MM.1S (cell line): ENCODE results near the gene EFNA5.

Experiments
- DNase-seq: peaks from one replicate; pipeline ENCODE4 v3.0.0-alpha.2; 2015
- H2AFZ ChIP-seq: fragments of 300-600 bp; sonication (generic); 2 replicates; pipeline ENCODE4 v1.6.0; 2016; ENCODE audit warnings: antibody characterized with exemption, low read length
- H3F3A ChIP-seq: fragments of 300-600 bp; sonication (generic); 2 replicates; pipeline ENCODE4 v1.6.1; 2016; ENCODE audit warnings: mild to moderate bottlenecking, antibody characterized with exemption, low read length, moderate library complexity, mixed read lengths; ENCODE audit not compliant: insufficient read depth
- H3K27ac ChIP-seq: fragments of 300-600 bp; sonication (generic); 2 replicates; pipeline ENCODE4 v1.5.1; 2016; ENCODE audit warnings: mild to moderate bottlenecking, low read length
- H3K27me3 ChIP-seq: fragments of 300-600 bp; sonication (generic); replicated peaks from 2 replicates; pipeline ENCODE4 v1.6.0; 2016; ENCODE audit warnings: low read length; ENCODE audit not compliant: insufficient read depth
- H3K36me3 ChIP-seq: fragments of 300-600 bp; sonication (generic); replicated peaks from 2 replicates; pipeline ENCODE4 v1.6.1; 2016; ENCODE audit warnings: mild to moderate bottlenecking, low read length, mixed read lengths; ENCODE audit not compliant: insufficient read depth
- H3K4me1 ChIP-seq: fragments of 300-600 bp; sonication (generic); 2 replicates; pipeline ENCODE4 v1.6.1; 2016; ENCODE audit warnings: low read length, mixed read lengths
- H3K4me2 ChIP-seq: fragments of 300-600 bp; sonication (generic); 2 replicates; pipeline ENCODE4 v1.6.0; 2016; ENCODE audit warnings: low read depth, low read length
- H3K4me3 ChIP-seq: fragments of 300-600 bp; sonication (generic); 2 replicates; pipeline ENCODE4 v1.5.1; 2016; ENCODE audit warnings: low read length, mixed read lengths
- H3K79me2 ChIP-seq: fragments of 300-600 bp; sonication (generic); 2 replicates; pipeline ENCODE4 v1.6.1; 2016; ENCODE audit warnings: mixed run types, low read length, mixed read lengths
- H3K9ac ChIP-seq: fragments of 300-600 bp; sonication (generic); 2 replicates; pipeline ENCODE4 v1.6.1; 2016; ENCODE audit warnings: low read length, mixed read lengths
- H3K9me2 ChIP-seq: fragments of 300-600 bp; sonication (generic); replicated peaks from 2 replicates; pipeline ENCODE4 v1.6.1; 2016; ENCODE audit warnings: mild to moderate bottlenecking, low read length, mixed read lengths; ENCODE audit not compliant: insufficient read depth
- H3K9me3 ChIP-seq: fragments of 300-600 bp; sonication (generic); replicated peaks from 2 replicates; pipeline ENCODE4 v1.6.1; 2016; ENCODE audit warnings: mild to moderate bottlenecking, low read length, mixed read lengths; ENCODE audit not compliant: insufficient read depth
- H4K20me1 ChIP-seq: fragments of 300-600 bp; sonication (generic); 2 replicates; pipeline ENCODE4 v1.6.1; 2016; ENCODE audit warnings: mild to moderate bottlenecking, low read length, moderate library complexity, mixed read lengths; ENCODE audit not compliant: insufficient read depth
- CTCF ChIP-seq: fragments of 300-600 bp; sonication (generic); IDR thresholded peaks from 2 replicates; pipeline ENCODE4 v1.5.1; 2016; ENCODE audit warnings: antibody characterized with exemption, low read length, mixed read lengths
- EZH2 ChIP-seq: fragments of 300-600 bp; sonication (generic); optimal IDR thresholded peaks from 2 replicates; pipeline ENCODE3; 2017; ENCODE audit warnings: low read depth, mild to moderate bottlenecking, antibody characterized with exemption, low read length, mixed read lengths
- EZH2phosphoT487 ChIP-seq: fragments of 300-600 bp; sonication (generic); IDR thresholded peaks from 2 replicates; pipeline ENCODE4 v1.6.1; 2018; ENCODE audit warnings: antibody characterized with exemption, low read length

Gene EFNA5

GRCh38 chr5:107670932-107671741 is at the start of gene EFNA5:
Gene EFNA5 (minus strand): TSS chr5:107670937.
- peaks cover 15% of the 10 kb centered on the region for H3F3A ChIP-seq
- H3K4me3 ChIP-seq, result peak within 1 kb of the TSS; percentile 58
- peak within 1 kb of the TSS; percentile 89 for H2AFZ ChIP-seq
- no peaks in the 10 kb centered on the region for H3K79me2 ChIP-seq
- H4K20me1 ChIP-seq, result no peaks in the 10 kb centered on the region
- peak within 1 kb of the TSS; percentile 95 for H3K4me2 ChIP-seq
- H3K9me3 ChIP-seq, result no peaks in the 10 kb centered on the region
- peak within 1 kb of the TSS; percentile 9; the same call in 1 of the 2 replicates for H3K27ac ChIP-seq
- peak; percentile 74 for DNase-seq
- no peaks in the 10 kb centered on the region for H3K27me3 ChIP-seq
- TF ChIP-seq EZH2phosphoT487 (no peak), CTCF (no peak), EZH2 (no peak)
- peak within 1 kb of the TSS; percentile 24; the same call in 1 of the 2 replicates for H3K9ac ChIP-seq
- no peaks in the 10 kb centered on the region for H3K36me3 ChIP-seq
- H3K4me1 ChIP-seq, result no peaks in the 10 kb centered on the region
- no peaks in the 10 kb centered on the region for H3K9me2 ChIP-seq

GRCh38 chr5:107719034-107719606 is 48.4 kb upstream of the EFNA5 start:
- Histone ChIP-seq H3K27me3 (no peaks in the 10 kb centered on the region), H2AFZ (no peak overlapping the region), H3F3A (no peaks in the 10 kb centered on the region), H3K4me1 (no peaks in the 10 kb centered on the region), H3K36me3 (no peaks in the 10 kb centered on the region), H3K9me3 (no peaks in the 10 kb centered on the region), H3K9ac (no peak overlapping the region), H3K27ac (no peak overlapping the region), H3K4me2 (no peak overlapping the region), H3K79me2 (no peaks in the 10 kb centered on the region), H4K20me1 (no peaks in the 10 kb centered on the region), H3K4me3 (no peak overlapping the region), H3K9me2 (no peaks in the 10 kb centered on the region)
- DNase-seq, result no peak
- TF ChIP-seq EZH2phosphoT487, result no peak

GRCh38 chr5:107717816-107718215 is 47.1 kb upstream of the EFNA5 start:
- Histone ChIP-seq H3K9me3 (no peaks in the 10 kb centered on the region), H3F3A (no peaks in the 10 kb centered on the region), H3K9ac (no peak overlapping the region), H3K4me1 (no peaks in the 10 kb centered on the region), H2AFZ (no peak overlapping the region), H3K9me2 (no peaks in the 10 kb centered on the region), H4K20me1 (no peaks in the 10 kb centered on the region), H3K79me2 (no peaks in the 10 kb centered on the region), H3K27ac (no peak overlapping the region), H3K4me3 (no peak overlapping the region), H3K4me2 (no peak overlapping the region), H3K36me3 (no peaks in the 10 kb centered on the region), H3K27me3 (no peaks in the 10 kb centered on the region)
- DNase-seq, result no peak
- TF ChIP-seq CTCF (no peak), EZH2phosphoT487 (no peak), EZH2 (no peak)

GRCh38 chr5:107713228-107713627 is 42.5 kb upstream of the EFNA5 start:
- Histone ChIP-seq H2AFZ (no peak overlapping the region), H3K9me3 (no peaks in the 10 kb centered on the region), H3K36me3 (no peaks in the 10 kb centered on the region), H3K9me2 (0 out of 2 replicates have a peak, but pooled peaks cover 4% of the 10 kb centered on the region), H3K4me3 (no peak overlapping the region), H3K9ac (no peak overlapping the region), H3K79me2 (no peaks in the 10 kb centered on the region), H3K4me2 (no peak overlapping the region), H3K4me1 (no peaks in the 10 kb centered on the region), H3K27me3 (no peaks in the 10 kb centered on the region), H4K20me1 (no peaks in the 10 kb centered on the region), H3F3A (no peaks in the 10 kb centered on the region), H3K27ac (no peak overlapping the region)
- TF ChIP-seq EZH2phosphoT487 (no peak), CTCF (no peak), EZH2 (no peak)
- DNase-seq, result no peak
